SIG-M5 treated with dmso at 0.1 percent for 504 hours (cell line): ENCODE results near the gene DSTN.

Source experiments
- DNase-seq: peaks from one replicate; lab custom pipeline; 2025; ENCODE audit not compliant: unreplicated experiment; lab: John Stamatoyannopoulos, UW

The DSTN gene

DNA sequence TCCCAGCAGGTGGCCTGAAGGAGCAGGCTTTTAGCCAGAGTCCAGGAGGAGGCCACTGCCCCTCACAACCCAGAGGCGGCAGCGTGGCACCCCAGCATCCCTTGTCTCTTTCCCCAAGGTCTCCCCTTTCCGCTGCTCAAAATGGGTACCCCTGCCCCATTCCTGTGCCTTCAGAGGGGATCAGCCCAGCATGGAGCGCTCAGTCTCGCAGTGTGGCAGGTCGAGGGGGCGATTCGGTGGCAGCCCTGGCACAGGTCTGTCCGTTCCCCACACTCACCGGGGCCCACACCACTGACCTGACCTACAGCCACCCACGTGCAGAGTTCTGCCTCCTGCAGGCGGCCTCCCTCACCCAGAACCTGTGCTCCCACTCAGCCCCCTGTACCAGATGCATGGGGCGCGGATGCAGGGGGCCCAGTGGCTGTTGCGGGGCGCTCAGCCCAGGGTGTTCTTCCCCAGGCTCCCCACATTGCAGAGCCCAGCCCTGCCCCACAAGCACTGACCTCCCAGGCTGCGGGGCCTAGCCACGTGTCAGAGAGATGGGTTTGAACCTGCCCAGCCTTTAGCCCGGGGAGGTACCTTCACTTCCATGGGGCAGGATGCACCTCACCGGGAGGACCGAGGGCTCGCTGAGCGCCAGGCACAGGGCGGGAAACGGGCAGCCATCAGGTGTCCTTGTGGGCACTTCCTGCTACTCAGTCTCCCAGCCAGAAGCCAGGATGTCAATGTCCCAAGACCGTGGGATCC lies 41.8 kb downstream of the DSTN start:
- DNase-seq, result no peak

DNA sequence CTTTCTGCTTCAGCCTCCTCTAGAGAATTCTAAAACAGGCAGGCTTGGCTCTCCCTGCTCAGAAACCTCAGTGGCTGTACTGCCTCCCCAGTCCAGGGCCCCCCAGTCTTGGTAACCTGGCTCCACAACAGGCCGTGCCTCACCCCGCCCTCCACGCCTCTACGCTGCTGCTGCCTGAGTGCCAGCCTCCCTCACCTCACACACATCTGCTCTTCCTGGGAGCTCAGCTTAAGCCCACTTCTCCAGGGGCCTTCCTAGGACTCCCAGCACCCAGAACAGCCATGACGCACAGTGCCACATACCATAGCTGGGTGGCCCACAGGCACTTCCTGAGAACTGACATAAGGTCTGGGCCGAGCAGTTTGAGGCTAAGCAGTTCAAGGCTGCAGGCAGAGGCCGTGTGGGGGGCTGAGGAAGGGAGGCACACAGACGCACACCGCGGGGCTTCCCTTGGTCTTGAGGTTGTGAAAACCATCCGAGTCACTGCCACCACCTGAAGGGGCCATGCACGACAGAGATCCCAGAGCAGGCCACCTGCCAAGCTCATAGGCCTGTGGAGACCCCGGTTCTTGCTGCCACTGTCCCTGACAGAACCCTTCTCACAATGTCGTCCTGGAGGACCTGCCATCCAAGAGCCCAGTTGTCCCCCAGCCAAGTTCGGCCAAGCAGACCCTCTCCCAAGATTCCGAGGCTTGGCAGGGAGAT lies 42.6 kb downstream of the DSTN start:
- DNase-seq, result no peak

DNA sequence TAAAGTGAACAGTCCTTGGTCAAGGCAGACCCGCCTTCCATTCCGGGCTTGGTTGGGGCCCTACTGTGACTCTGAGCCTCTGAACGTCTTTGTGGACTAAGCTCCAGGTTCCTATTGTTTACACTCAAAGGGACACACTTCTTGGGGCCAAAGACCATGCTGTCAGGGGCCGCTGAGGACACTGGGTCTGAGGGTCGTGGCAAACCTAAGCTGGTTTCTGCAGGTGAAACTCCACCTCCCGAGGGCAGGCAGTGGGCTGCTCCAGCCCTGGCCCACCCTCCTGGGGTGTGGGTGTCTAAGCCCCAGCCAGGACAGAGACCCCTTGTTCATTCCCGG lies 43.1 kb downstream of the DSTN start:
- DNase-seq, result no peak

DNA sequence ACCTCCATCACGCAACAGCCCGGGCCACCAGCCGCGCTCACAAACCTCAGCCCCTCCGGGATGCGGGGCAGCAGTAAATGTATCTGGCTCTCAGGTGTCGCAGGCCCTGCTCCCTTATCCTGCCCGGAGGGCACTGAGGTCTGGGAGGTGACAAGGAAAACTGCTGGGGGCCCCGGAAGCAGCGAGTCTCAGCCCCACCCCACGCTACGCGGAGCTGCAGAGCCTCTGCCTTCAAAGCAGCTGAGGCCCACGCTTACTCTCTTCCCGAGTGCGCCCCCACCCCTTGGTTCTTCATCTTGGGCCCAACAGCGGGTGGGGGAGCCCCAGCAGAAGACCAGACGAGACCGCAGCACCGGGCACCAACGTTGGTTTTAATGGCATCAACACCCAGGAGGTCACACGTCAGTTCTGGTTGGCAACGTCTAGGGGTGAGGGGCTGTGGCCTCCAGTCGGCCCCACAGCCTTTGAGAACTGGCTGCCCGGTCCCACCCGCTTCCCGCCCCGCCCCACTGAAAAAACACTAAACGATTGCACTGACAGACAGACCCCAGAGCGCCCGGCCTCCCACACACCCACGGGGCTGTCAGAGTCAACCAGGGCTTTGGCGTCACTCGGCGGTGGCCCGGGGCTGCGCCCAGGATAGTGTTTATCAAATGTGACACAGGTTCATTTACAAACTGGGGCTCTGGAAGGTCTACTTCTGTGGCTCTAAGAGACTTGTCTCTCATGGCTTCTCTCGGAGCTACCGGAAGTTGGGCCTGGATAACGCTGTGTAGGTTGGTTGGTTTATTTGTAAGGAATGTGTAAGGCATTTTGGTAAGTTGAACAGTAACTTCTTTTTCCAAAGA lies 43.7 kb downstream of the DSTN start:
- no peak for DNase-seq

DNA sequence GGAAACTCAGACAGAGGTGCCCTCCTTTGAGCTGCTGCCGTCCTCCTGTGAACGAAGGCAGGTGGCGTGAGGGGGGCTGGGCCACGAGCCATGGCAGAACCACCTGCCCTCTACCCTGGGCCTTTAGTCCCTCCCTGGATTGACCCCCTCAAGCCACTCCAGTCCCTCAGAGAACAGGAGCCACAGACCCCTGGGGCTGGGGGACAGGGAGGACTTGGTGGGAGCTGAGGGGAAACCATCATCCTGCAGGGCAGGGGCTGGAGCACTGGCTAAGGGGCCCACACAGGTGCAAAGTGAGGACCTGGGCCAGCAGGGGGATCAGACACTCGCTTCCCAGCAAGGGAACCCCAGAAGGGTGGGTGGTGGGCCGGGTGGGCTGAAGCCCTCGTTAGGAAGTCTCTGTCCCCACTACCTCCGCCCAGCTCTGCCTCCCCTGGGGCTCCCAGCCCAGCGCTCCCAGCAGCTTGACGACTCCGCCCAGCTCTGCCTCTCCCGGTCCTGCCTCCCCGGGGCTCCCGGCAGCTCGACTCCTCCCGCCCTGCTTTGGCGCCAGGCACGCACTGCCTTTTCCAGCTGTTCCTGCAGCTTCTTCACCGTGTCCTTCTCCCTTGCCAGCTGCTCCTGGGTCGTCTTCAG lies 44.4 kb downstream of the DSTN start:
- no peak for DNase-seq

DNA sequence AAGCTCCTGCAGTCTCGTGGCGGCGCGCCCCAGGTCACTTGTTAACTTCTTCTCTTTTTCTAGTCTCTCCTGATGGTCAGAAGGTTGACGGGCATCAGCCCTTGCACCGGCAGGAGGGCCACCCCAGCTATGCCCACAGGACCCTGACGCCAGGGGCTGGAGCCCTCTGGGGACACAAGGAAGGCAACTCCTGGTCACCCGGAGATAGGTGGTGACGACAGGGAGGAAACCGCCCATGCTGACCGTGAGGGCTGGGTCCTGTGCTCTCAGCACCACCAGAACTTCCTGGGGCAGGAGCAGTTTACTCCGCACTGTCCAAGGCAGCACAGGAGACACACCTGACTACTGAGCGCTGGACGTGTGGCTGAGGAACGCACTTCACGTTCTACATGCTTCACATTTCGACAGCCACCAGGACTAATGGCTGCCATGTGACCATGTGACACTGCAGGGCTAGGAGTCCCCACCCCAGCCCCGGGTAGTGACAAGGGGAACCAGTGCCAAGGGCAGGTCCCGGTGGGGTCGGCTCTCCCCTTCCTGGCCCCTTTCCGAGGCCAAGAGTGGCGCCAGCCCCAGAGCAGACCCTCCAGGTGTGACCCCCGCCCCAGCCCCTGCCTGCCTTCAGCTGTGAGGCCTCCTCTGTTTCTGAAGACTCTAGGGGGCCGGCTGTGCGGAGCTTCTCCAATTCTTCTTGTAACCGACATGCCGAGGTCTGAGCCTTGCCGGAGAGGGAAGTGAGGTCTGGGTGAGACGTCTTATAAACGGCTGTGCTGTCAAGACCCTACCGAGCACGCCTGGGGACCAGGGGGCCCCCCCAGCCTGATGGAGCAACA lies 45.2 kb downstream of the DSTN start:
- DNase-seq, result peak; percentile 84

DNA sequence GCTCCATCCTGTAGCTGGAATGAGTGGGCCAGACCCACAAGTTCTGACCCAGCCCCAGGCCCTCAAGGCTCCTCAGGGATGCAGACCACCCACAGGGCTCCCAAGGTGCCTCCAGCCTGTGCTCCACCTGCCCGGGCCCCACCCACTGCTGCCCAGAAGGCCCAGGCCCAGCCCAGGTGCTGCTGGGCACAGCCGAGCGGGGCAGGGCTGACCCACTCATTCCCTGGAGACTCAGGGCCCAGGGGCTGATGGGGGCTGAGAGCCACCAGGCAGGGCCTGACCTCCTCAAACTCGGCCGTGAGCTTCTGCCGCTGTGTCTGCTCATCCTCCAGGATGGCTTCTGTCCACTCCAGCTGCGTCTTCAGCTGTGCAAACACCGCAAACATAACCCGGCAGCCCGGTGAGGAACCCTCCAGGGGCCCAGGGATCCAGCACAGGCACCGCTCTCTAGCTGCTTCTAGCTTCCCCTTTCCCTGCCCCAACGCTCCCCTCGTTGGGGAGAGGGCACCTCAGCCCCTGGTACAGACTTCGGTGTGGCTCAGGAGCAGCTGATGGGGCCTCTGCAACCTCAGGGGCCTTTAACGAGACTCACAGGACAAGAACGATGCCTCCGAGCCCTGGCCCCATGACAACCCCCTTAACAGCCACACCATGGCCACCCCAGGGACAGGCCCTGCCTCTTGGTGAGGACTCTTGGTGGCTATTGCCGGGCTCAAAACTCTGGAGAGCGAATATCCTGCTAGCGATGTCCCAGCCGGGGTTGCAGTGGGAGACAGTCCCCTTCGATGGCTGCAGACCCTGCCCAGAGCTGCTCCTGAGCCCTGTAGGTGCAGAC lies 46.0 kb downstream of the DSTN start:
- DNase-seq, result peak; percentile 76

DNA sequence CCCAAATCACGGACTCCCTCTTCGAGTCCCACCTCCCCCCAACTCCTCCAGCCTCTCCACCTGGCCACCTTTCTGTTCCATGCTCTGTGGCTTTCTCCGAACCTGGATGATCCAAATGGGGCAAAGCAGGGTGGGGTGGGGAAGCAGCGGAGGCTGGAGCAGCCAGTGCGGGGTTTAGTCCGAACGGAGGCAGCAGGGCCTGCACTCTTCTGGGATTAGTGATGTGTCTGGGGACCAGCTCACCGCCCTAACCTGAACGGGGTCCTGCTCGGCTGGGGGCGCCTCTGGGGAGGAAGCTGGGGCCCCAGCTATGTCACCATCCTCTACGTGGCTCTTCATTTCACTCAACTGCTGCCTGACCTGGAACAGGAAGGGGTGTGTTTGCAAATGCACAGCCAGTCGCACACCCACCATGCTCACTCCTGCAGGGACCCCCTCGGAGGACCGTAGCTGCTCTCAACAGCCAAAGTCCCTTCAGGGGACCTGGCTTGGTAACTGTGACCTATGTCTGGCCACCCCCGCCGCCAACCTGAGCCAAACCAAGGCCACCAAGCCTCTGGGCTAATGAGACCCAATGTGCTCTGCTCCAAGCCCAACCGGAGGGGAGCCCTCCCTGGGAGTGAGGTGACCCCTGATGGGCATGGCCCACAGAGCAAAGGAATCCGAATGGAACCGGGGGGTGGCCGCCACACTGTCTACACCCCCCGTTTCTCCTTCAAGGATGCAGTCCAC lies 46.8 kb downstream of the DSTN start:
- DNase-seq, result peak; percentile 18

DNA sequence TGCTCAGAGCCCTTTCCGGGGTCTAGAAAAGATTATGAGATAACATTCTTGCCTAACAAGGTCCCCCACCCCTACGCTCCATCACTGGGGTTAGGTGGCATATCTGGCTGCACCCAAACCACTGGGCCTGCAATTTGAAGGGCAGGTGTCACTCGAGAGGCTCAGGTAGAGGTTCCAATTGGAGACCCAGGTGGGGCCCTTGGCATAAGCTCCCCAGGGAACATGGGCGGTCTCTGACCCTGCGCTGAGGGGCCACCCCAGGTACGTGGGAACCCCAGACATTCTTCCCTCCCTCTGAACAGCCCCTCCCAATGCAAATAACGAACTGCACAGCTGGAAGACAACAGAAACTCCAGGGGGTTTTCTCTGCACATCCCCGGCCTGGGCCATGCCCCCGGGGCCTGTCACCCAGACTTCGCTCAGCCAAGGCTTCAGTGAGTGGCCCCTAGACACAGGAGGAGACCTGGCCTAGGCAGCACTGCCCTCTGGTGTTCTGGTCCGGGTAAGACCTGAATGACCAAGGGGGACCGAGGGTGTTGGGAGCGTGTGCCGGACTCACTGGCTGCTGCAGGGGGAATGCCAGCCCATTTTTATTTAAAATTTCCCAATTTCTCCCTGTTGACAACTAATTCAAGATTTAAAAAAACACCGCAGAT lies 47.5 kb downstream of the DSTN start:
- DNase-seq, result peak; percentile 35

DNA sequence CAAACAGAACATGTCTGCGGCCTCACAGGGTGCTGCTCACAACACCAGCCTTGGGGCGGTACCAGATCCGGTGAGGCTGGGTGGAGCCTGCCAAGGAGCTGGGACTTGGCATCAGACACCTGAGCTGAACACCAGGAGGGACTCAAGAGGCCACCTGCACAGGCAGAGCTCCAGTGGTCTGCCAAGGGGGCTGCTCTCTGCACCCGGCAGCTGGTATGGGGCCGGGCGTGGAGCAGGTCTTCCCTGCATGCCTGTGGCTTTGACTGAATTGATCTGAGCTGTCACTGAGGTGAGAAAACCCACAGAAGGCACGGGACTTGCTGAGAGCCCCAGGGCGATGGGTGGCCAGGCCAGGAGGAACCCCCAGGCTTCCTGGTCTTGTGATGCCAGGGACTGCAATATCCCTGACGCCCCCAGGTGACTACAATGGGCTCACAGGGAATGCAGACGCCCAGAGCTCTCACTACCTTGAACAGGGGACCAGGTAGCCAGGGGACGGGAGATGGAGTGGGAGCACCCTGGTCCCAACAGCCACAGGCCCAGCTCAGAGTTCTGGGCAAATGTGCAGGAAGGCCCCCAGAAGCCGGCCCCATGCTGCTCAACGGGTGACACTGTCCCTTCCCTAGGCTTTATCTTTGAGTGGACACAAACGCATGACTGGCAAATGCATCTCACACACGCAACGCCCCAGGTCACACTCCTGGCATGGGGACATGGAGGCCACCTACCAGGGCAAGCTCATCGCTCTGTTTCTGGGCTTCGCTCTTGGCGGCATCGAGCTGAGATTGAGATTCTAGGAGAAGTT lies 48.2 kb downstream of the DSTN start:
- DNase-seq, result no peak

DNA sequence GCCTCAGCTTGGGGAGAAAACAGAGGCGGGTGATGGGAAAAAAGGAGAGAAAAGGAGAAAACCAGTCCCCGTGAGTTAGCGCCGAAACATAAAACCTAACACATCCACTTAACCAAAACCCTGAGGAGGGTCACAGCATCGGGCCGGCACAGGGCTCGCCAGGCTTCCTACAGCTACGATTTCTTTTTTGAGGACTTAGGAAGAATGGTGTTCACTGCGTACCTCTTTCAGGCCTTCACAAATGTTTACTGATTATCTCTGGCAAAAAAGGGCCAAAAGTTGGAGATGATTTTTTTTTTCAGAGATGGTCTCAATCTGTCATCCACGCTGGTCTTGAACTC lies 48.8 kb downstream of the DSTN start:
- no peak for DNase-seq

DNA sequence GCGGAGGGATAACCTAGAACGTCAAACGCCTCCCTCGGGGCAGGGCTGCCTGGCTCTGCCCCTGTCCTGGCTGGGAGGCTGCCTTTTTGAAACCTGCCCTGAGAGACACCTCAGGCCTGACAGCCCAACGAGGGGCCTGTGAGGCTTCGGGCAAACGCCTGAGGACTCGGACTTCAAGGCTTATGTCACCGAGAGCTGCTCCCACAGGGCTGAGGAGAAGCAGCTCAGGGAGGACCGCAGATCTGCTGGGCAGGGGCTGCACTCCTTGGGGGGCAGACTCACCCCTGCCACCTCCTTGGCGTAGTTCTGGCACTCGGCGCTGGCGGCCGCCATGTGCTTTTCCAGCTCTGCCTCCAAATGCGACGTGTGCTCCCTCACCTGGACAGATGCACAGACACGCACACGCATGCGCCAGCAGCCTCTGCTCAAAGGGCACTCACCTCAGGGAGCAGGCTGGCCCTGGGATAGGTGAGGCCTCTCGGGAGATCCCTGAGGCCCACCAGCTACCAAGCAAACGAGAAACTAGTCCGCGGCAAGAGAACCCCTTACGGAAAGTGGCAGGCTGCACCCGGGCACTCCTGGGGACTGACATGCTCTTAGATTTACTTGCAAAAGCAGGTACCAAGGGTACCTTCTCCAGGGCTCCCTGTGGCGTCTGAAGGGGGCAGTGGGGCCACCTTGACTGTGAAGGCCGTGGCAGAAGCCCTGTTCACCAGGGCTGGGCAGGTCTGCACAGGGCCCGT lies 49.6 kb downstream of the DSTN start:
- no peak for DNase-seq

DNA sequence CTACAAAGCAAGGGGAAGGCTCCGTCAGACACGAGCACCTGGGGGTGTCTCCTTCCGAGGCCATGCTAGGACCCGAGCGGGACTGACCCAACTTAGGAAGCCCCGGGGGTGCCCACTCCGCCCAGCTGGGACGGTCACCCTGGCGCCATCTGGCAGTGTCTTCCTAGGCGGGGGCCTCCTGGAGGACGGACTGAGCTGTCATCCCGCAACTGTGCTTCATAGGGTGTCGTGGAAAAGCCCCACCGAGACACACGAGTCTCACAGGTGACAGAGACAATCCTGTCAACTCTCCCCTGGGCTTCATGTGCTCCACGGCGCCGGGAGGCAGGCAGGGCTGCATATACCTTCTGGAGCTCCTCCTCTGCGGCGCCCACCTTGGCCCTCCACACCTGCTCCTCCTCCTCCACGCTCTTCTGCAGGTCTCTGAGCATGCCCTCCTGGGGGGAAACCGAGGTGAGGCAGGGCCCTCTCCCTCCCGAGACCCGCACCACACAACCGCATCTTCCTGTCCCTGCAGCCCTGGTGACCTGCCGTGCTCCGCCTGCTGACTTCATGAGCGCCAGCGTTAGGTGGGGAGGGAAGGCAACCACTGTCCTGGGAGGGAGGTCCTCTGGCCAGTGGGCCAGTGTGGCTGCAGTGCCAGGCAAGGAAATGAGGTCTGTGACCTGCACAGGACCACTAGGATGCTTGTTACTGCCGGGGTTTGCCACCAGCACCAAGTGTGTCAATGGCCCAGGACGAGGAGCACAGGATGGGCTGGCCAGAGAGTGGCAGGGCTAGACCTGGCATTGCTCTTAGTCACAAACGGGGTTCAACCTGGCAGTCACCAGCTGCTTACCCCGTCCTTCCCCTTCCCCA lies 50.7 kb downstream of the DSTN start:
- DNase-seq, result no peak

DNA sequence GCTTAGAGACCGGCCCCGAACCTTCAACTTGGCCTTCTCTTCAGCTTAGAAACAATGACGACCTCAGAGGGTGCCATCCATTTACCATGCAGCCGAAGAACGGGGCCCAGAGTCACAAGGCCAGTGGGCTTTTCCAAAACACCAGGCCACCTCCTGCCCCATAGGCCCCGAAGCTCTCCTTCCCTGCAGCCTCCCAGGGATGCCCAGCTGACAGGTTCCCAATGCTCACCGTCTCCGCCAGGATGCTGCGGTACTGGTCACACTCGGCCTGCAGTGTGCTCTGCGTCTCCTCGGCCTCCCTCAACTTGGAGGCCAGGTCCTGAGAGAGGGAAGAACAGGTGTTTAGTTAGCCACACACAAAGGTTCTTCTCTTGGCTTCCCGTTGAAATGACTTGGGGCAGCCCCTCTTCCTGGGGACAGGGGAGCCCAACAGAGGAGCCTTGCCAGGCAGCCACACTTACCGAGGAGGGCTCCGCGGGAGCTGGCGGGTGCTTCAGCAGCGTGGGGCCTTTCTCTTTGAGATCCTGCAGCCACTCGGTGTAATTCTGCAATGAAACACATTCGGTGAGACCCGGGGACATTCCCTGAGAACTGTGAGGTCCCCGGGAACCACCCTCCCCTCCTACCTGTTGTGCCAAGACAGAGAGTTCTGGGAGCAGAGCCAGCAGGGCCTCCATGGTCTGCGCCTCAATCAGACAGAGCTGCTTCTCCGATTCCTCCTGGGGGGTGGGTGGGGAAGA lies 51.5 kb downstream of the DSTN start:
- no peak for DNase-seq

DNA sequence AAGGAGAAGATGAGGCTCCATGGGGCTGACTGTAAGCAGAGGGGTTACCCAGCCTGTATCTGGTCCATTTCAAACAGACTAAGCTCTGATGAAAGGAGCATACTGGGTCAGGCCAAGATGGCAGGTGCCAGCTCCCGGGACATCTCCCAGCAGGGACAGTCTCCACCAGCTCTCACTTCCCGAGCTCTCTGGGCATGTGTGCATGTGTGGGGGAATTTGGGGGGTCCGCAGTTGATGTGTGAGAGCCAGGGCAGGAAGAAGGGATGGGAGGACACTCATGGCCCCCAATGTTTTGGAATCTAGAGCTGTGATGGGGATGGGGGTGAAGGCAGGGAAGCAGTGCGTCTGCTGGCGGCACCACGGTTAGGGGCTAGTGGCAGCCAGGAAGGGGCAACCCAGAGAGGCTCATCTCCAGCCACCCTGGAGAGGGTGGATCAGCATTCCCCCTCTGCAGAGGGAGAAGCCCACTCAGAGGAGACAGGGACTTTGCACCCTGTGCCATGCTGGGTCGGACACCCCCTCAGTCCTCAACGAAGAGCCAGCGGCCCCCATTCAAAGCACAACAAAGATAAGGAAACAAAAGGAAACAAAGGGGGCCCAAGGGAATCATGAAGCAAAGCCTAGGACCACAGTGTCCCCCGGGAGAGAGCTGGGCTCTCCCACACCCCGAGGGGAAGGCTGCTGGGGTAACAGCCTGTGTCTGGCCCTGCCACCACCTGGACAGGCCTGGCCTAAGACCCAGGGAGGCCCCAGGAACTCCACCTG lies 52.4 kb downstream of the DSTN start:
- no peak for DNase-seq
